B cell (primary cell): ENCODE data around the gene CMTR1. TPM values are rescaled to one million over a fixed set of nuclear protein-coding genes. Genes with fewer than 3 reads are reported as not detected.

Experiments used
- ATAC-seq: fragments of 200-7000 bp; cut with Tn5 transposase; one replicate; pipeline ENCODE4 v1.10.0; 2021; ENCODE audit warnings: low read depth, mild to moderate bottlenecking, moderate number of reproducible peaks, moderate library complexity
- CTCF ChIA-PET: fragments of 350-600 bp; sonication (Branson Sonifier 250); formaldehyde crosslinking; loops from one replicate; lab custom pipeline; 2021; ENCODE audit warnings: antibody characterized with exemption, inconsistent platforms; lab: Charles Lee
- POLR2A ChIA-PET: fragments of 350-600 bp; sonication (Branson Sonifier 250); formaldehyde crosslinking; loops from one replicate; lab custom pipeline; 2021; ENCODE audit warnings: antibody characterized with exemption; lab: Charles Lee
- DNase-seq: peaks from one replicate; pipeline ENCODE4 v3.0.0; 2013
- H2AFZ ChIP-seq: 2 replicates; pipeline ENCODE4 v1.6.1; 2012; ENCODE audit warnings: mild to moderate bottlenecking, low read depth, low read length; ENCODE audit not compliant: insufficient read depth, poor library complexity, severe bottlenecking
- H3K27ac ChIP-seq, 2 donors: 1 replicate in 1 of 2; 2 replicates in 1 of 2; pipeline ENCODE4 v1.5.1; 2012 to 2013; ENCODE audit warnings: low read length in 2 of 2, mild to moderate bottlenecking in 2 of 2, moderate library complexity in 1 of 2
- H3K27me3 ChIP-seq, 4 experiments: fragments of 200-600 bp in 1 of 4; sonication (generic) in 1 of 4; replicated peaks in 1 of 4; 1 replicate in 2 of 4; 2 replicates in 2 of 4; pipeline versions ENCODE4 v1.6.1 to v1.7.0; 2013 to 2016; ENCODE audit warnings: low read length in 3 of 4, mild to moderate bottlenecking in 2 of 4, mixed read lengths in 1 of 4, moderate library complexity in 1 of 4; ENCODE audit not compliant: insufficient read depth in 4 of 4, control insufficient read depth in 3 of 4; ENCODE audit errors: control extremely low read depth in 1 of 4
- H3K36me3 ChIP-seq, 2 experiments: replicated peaks in 1 of 2; 1 replicate in 1 of 2; 2 replicates in 1 of 2; pipeline versions ENCODE4 v1.6.1 to v1.7.1; 2013; ENCODE audit warnings: low read length in 1 of 2; ENCODE audit not compliant: insufficient read depth in 2 of 2, control insufficient read depth in 1 of 2; ENCODE audit errors: control extremely low read depth in 1 of 2, extremely low read depth in 1 of 2
- H3K4me1 ChIP-seq, 2 donors: fragments of 200-600 bp in 1 of 2; sonication (generic) in 1 of 2; 1 replicate in 1 of 2; 2 replicates in 1 of 2; pipeline versions ENCODE4 v1.5.1 to v1.6.1; 2013 to 2017; ENCODE audit warnings: low read length in 2 of 2; ENCODE audit not compliant: control insufficient read depth in 2 of 2, insufficient read depth in 2 of 2
- H3K4me2 ChIP-seq: replicated peaks from 2 replicates; pipeline ENCODE3; 2012; ENCODE audit warnings: mild to moderate bottlenecking, low read depth, low read length; ENCODE audit not compliant: poor library complexity, severe bottlenecking
- H3K4me3 ChIP-seq, 5 experiments: fragments of 200-600 bp in 1 of 5; sonication (generic) in 1 of 5; 1 replicate in 3 of 5; 2 replicates in 2 of 5; pipeline versions ENCODE4 v1.5.1 to v1.7.0; 2011 to 2016; ENCODE audit warnings: low read length in 4 of 5, mild to moderate bottlenecking in 4 of 5, low read depth in 2 of 5, control low read depth in 1 of 5, moderate library complexity in 1 of 5; ENCODE audit not compliant: insufficient read depth in 1 of 5; ENCODE audit errors: control extremely low read depth in 1 of 5, extremely low read depth in 1 of 5
- H3K79me2 ChIP-seq: fragments of 200-600 bp; sonication (generic); one replicate; pipeline ENCODE4 v1.6.0; 2016; ENCODE audit warnings: low read length; ENCODE audit not compliant: control insufficient read depth, insufficient read depth
- H3K9ac ChIP-seq: fragments of 200-600 bp; sonication (generic); 2 replicates; pipeline ENCODE4 v1.6.1; 2017; ENCODE audit warnings: mild to moderate bottlenecking, low read length, moderate library complexity
- H3K9me3 ChIP-seq, 3 donors: one replicate each; pipeline versions ENCODE4 v1.6.1 to v1.7.1; 2013; ENCODE audit warnings: low read length in 2 of 3; ENCODE audit not compliant: control insufficient read depth in 2 of 3, insufficient read depth in 1 of 3; ENCODE audit errors: control extremely low read depth in 1 of 3
- H4K20me1 ChIP-seq: 2 replicates; pipeline ENCODE4 v1.6.0; 2012; ENCODE audit warnings: mild to moderate bottlenecking, low read length; ENCODE audit not compliant: insufficient read depth, control insufficient read depth, poor library complexity, severe bottlenecking
- H3K27ac Mint-ChIP-seq: one replicate; pipeline ENCODE4 v1.8.0; 2021; ENCODE audit warnings: mixed read lengths
- H3K27me3 Mint-ChIP-seq: one replicate; pipeline ENCODE4 v1.8.0; 2021; ENCODE audit warnings: mixed read lengths
- H3K4me1 Mint-ChIP-seq: one replicate; pipeline ENCODE4 v1.8.0; 2021; ENCODE audit warnings: mixed read lengths
- H3K4me3 Mint-ChIP-seq: one replicate; pipeline ENCODE4 v1.8.0; 2021; ENCODE audit warnings: mixed read lengths
- H3K9me3 Mint-ChIP-seq: one replicate; pipeline ENCODE4 v1.8.0; 2022; ENCODE audit warnings: mixed read lengths; ENCODE audit not compliant: insufficient read depth
- CTCF ChIP-seq: fragments of 200-600 bp; IDR thresholded peaks from one replicate; pipeline ENCODE4 v1.8.0; 2022; ENCODE audit warnings: antibody characterized with exemption, mild to moderate bottlenecking
- EZH2 ChIP-seq: IDR thresholded peaks from 2 replicates; pipeline ENCODE4 v1.6.1; 2012; ENCODE audit warnings: borderline replicate concordance, low read depth, mild to moderate bottlenecking, moderate library complexity, low read length; ENCODE audit not compliant: insufficient read depth, poor library complexity, severe bottlenecking
- WGBS: methylation state at CpG from one replicate; pipeline ENCODE4 v1.1.5; 2013; ENCODE audit warnings: missing lambda C conversion rate; ENCODE audit not compliant: insufficient coverage; 5-methylcytosine and 5-hydroxymethylcytosine counted together
- intact Hi-C: fragments of 100-400 bp; cut with micrococcal nuclease; formaldehyde crosslinking; loops from one replicate; pipeline ENCODE4 v1.10.0; 2022
- polyA plus RNA-seq: library from polyadenylated mRNA; depleted of rRNA; stranded (reverse); fragments of >200 nt; gene quantifications from 2 replicates; pipeline ENCODE4 v1.2.3, GENCODE V29; 2012
- total RNA-seq, 2 donors: library from RNA; stranded (reverse); fragments of 120-200 nt in 1 of 2; gene quantifications; 1 replicate in 1 of 2; 2 replicates in 1 of 2; pipeline versions ENCODE4 v1.2.3 to v1.2.4, GENCODE V29; 2013 to 2022

Gene CMTR1
- total and polyA plus RNA-seq, 2 donors (not counting 1 experiment from before 2014, with no cell fraction given): 46.0 to 82.9 TPM

GRCh38 chr6:37487591-37488380 is 54.8 kb downstream of the CMTR1 start:
- no peak for ATAC-seq

More at GRCh38 chr6:37487591-37488380, 54.8 kb downstream of the CMTR1 start:
- Histone ChIP-seq H4K20me1 (peaks cover 5% of the 10 kb centered on the region), H3K4me3 (no peak overlapping the region), H3K27ac (peak overlapping the region; percentile 3 to 37), H3K79me2 (peaks cover 17% of the 10 kb centered on the region), H3K9me3 (no peaks in the 10 kb centered on the region), H3K36me3 (peaks cover 0 to 15% of the 10 kb centered on the region in 2 experiments), H3K27me3 (no peaks in the 10 kb centered on the region), H3K4me2 (no peak overlapping the region), H2AFZ (no peak overlapping the region), H3K4me1 (peaks cover 3 to 35% of the 10 kb centered on the region in 2 donors), H3K9ac (no peak overlapping the region)
- WGBS: 74% methylated on average over 6 of the region's 9 CpGs
- Mint-ChIP-seq H3K9me3 (no peaks in the 10 kb centered on the region), H3K4me3 (no peak overlapping the region), H3K4me1 (peaks cover 22% of the 10 kb centered on the region), H3K27ac (peak overlapping the region; percentile 76), H3K27me3 (no peaks in the 10 kb centered on the region)
- ChIA-PET CTCF (interaction anchor here (1.2 to 1.9 kb wide), 7 partner anchors 10 to 204 kb away, joined by 3 to 15 read pairs (median 4); no protein-coding TSS in a partner anchor), POLR2A (no interaction called here)
- TF ChIP-seq CTCF (no peak), EZH2 (no peak)
- intact Hi-C loops: loop anchor here (2.0 kb wide), 1 partner anchor 15 kb away; no protein-coding TSS in a partner anchor
- no peak for DNase-seq
